ENCODE results near the gene CHERP. TPM values are rescaled to one million over a fixed set of nuclear protein-coding genes. Genes with fewer than 3 reads are reported as not detected.

Gene CHERP
- total RNA-seq, 2 donors from 2014 or later: 4.3 to 8.0 TPM

GRCh38 chr19:16532440-16533234 lies 9.6 kb downstream of the CHERP start:
- Histone ChIP-seq H3K4me3 (no peak overlapping the region), H3K36me3 (peaks cover 80% of the 10 kb centered on the region), H3K27me3 (no peaks in the 10 kb centered on the region), H3K27ac (no peak overlapping the region), H3K4me1 (no peaks in the 10 kb centered on the region), H3K9me3 (no peaks in the 10 kb centered on the region)
- no peak for DNase-seq (ENCODE audit: low spot score)
- TF ChIP-seq CTCF (IDR thresholded peaks at IDR 0.05): no peak

- no peaks in the 10 kb centered on the region for H3K27me3 ChIP-seq
- no peak overlapping the region for H3K27ac ChIP-seq
- H3K36me3 ChIP-seq: peaks cover 93% of the 10 kb centered on the region
- DNase-seq (ENCODE audit: low spot score): no peak
- no peak for TF ChIP-seq CTCF (IDR thresholded peaks at IDR 0.05)
- H3K4me3 ChIP-seq: no peak overlapping the region
- H3K9me3 ChIP-seq: no peaks in the 10 kb centered on the region
- no peaks in the 10 kb centered on the region for H3K4me1 ChIP-seq
Measured at GRCh38 chr19:16531380-16531669, 10.9 kb downstream of the CHERP start.

GRCh38 chr19:16530540-16531379 lies 11.5 kb downstream of the CHERP start:
- Histone ChIP-seq H3K27ac (no peak overlapping the region), H3K4me1 (no peaks in the 10 kb centered on the region), H3K9me3 (no peaks in the 10 kb centered on the region), H3K4me3 (no peak overlapping the region), H3K27me3 (no peaks in the 10 kb centered on the region), H3K36me3 (peaks cover 99% of the 10 kb centered on the region)
- no peak for DNase-seq (ENCODE audit: low spot score)
- no peak for TF ChIP-seq CTCF (IDR thresholded peaks at IDR 0.05)

- Histone ChIP-seq H3K4me1 (no peaks in the 10 kb centered on the region), H3K4me3 (no peak overlapping the region), H3K27ac (no peak overlapping the region), H3K27me3 (no peaks in the 10 kb centered on the region), H3K36me3 (peaks cover 99% of the 10 kb centered on the region), H3K9me3 (no peaks in the 10 kb centered on the region)
- TF ChIP-seq CTCF (IDR thresholded peaks at IDR 0.05): no peak
- DNase-seq (ENCODE audit: low spot score): no peak
Measured at GRCh38 chr19:16529466-16530144, 12.6 kb downstream of the CHERP start.

- DNase-seq (ENCODE audit: low spot score): no peak
- H3K36me3 ChIP-seq: peaks cover 98% of the 10 kb centered on the region
- H3K9me3 ChIP-seq: no peaks in the 10 kb centered on the region
- peak in 1 of 2 donors; percentile 20 for TF ChIP-seq CTCF (IDR thresholded peaks at IDR 0.05)
- no peak overlapping the region for H3K4me3 ChIP-seq
- no peaks in the 10 kb centered on the region for H3K4me1 ChIP-seq
- H3K27me3 ChIP-seq: no peaks in the 10 kb centered on the region
- H3K27ac ChIP-seq: no peak overlapping the region
Measured at GRCh38 chr19:16527971-16528521, 14.2 kb downstream of the CHERP start.
